Left ventricle myocardium inferior (tissue), 1 donor: ENCODE results near the gene ADCY2. TPM values are rescaled to one million over a fixed set of nuclear protein-coding genes. Genes with fewer than 3 reads are reported as not detected.

ENCODE experiments used
- DNase-seq: peaks from one replicate; pipeline ENCODE4 v3.0.0-alpha.2; 2020
- H3K27ac ChIP-seq: fragments of 200-600 bp; replicated peaks from 2 replicates; pipeline ENCODE4 v1.8.0; 2021
- H3K27me3 ChIP-seq: fragments of 200-600 bp; 2 replicates; pipeline ENCODE4 v1.8.0; 2021; ENCODE audit warnings: low read depth
- H3K36me3 ChIP-seq: fragments of 200-600 bp; 2 replicates; pipeline ENCODE4 v1.8.0; 2021
- H3K4me1 ChIP-seq: fragments of 200-600 bp; 2 replicates; pipeline ENCODE4 v1.8.0; 2021
- H3K4me3 ChIP-seq: fragments of 200-600 bp; 2 replicates; pipeline ENCODE4 v1.8.0; 2021; ENCODE audit warnings: mild to moderate bottlenecking, moderate library complexity
- H3K9me3 ChIP-seq: fragments of 200-600 bp; replicated peaks from 2 replicates; pipeline ENCODE4 v1.8.0; 2021
- CTCF ChIP-seq: fragments of 200-600 bp; IDR thresholded peaks from 2 replicates; pipeline ENCODE4 v1.8.0; 2021; ENCODE audit warnings: antibody characterized with exemption, mild to moderate bottlenecking, borderline replicate concordance
- intact Hi-C: fragments of 100-400 bp; cut with micrococcal nuclease; formaldehyde crosslinking; loops from one replicate; pipeline ENCODE4 v1.11.0; 2022
- total RNA-seq: library from RNA; stranded (reverse); fragmentation: NEBNext Ultra II Directional; extraction: Animal tissue kit (Norgen Biotek cat#: 25700); gene quantifications from one replicate; pipeline ENCODE4 v1.2.1, GENCODE V29; 2021
- donor health status: DM: no; HTN: yes; CAD: no; lungs with severe emphysema.

Gene ADCY2
- total RNA-seq, 1 donor from 2014 or later: 0.30 TPM

- intact Hi-C loops: no loop called here
- H3K4me3 ChIP-seq: no peak overlapping the region
- H3K27ac ChIP-seq: no peak overlapping the region
- no peaks in the 10 kb centered on the region for H3K9me3 ChIP-seq
- H3K36me3 ChIP-seq: no peaks in the 10 kb centered on the region
- no peak for DNase-seq
- no peaks in the 10 kb centered on the region for H3K27me3 ChIP-seq
- no peak for TF ChIP-seq CTCF
- no peaks in the 10 kb centered on the region for H3K4me1 ChIP-seq
These were observed 212.8 kb downstream of the ADCY2 start for GRCh38 chr5:7608772-7609171.

DNA sequence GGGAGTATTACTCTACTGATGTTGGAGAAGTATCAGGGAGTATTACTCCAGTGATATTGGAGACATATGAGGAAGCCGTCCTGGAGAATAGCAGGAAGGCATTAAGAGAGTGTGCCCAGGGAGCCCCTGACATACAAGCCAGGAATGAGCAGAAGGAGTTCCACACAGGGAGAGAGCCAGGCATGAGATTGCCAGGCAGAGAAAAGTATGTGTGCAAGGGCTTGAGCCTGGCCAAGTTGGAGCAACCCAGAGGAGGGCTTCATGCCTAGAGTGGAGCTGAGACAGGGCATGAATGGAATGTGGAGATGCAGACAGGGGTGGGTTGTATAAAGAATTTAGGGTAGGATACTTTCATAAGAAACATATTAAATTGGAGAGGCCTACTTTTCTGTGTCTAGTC lies 213.8 kb downstream of the ADCY2 start:
- Histone ChIP-seq H3K36me3 (no peaks in the 10 kb centered on the region), H3K27me3 (no peaks in the 10 kb centered on the region), H3K27ac (no peak overlapping the region), H3K4me1 (no peaks in the 10 kb centered on the region), H3K9me3 (no peaks in the 10 kb centered on the region), H3K4me3 (no peak overlapping the region)
- no peak for DNase-seq
- no peak for TF ChIP-seq CTCF
- intact Hi-C loops: no loop called here

GRCh38 chr5:7610531-7611177 lies 214.7 kb downstream of the ADCY2 start:
- Histone ChIP-seq H3K9me3 (no peaks in the 10 kb centered on the region), H3K36me3 (no peaks in the 10 kb centered on the region), H3K4me1 (no peaks in the 10 kb centered on the region), H3K27ac (no peak overlapping the region), H3K27me3 (no peaks in the 10 kb centered on the region), H3K4me3 (no peak overlapping the region)
- intact Hi-C loops: no loop called here
- TF ChIP-seq CTCF: no peak
- no peak for DNase-seq

DNA sequence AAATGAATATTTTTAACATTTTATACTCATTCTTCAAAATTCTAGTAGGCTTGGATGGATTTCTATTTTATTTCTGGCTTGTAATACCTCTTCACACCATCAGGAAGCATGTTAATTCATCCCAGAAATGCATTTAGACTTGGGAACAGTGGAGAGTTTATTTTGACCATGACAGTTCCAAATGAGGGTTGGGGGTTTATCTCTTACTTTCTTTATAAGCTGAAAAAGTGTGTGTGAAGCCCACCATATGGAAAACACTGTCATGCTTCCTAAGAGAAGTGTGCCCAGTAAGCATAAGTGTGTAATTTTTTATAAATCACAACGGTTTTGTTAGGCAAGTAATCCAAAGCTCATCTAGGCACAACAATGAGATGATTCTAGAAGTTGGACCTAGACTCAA lies 215.6 kb downstream of the ADCY2 start:
- no peaks in the 10 kb centered on the region for H3K27me3 ChIP-seq
- no peak overlapping the region for H3K27ac ChIP-seq
- no peaks in the 10 kb centered on the region for H3K9me3 ChIP-seq
- DNase-seq: no peak
- no peaks in the 10 kb centered on the region for H3K4me1 ChIP-seq
- intact Hi-C loops: no loop called here
- TF ChIP-seq CTCF: no peak
- no peak overlapping the region for H3K4me3 ChIP-seq
- no peaks in the 10 kb centered on the region for H3K36me3 ChIP-seq

DNA sequence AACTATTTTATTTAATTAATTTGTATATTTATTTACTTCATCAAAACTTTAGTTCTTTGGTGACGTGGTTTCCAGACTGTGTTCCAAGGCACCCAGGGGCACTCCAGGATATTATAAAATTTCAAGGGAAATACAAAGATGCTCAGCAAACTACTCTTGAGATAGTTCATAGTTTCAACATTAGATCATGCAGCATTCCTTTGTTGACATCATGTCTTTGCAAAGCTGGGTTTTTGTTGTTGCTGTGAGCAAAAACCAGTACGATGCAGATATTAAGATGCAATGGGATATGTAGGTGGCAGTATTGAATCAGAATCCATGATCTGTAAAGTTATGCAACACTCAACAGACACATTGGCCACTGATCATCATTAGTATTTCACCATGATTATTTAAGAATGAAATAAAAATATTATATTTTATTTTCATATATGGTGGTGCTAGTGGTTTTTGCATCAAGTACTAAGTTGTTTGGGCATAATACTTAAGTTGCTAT lies 219.7 kb downstream of the ADCY2 start:
- H3K36me3 ChIP-seq: no peaks in the 10 kb centered on the region
- no peak for TF ChIP-seq CTCF
- H3K27ac ChIP-seq: no peak overlapping the region
- H3K27me3 ChIP-seq: no peaks in the 10 kb centered on the region
- intact Hi-C loops: no loop called here
- no peaks in the 10 kb centered on the region for H3K4me1 ChIP-seq
- no peak for DNase-seq
- H3K4me3 ChIP-seq: no peak overlapping the region
- H3K9me3 ChIP-seq: no peaks in the 10 kb centered on the region

- no peak for TF ChIP-seq CTCF
- intact Hi-C loops: no loop called here
- no peak for DNase-seq
- Histone ChIP-seq H3K27ac (no peak overlapping the region), H3K9me3 (no peaks in the 10 kb centered on the region), H3K27me3 (no peaks in the 10 kb centered on the region), H3K36me3 (no peaks in the 10 kb centered on the region), H3K4me3 (no peak overlapping the region), H3K4me1 (no peaks in the 10 kb centered on the region)
These were observed 221.0 kb downstream of the ADCY2 start for GRCh38 chr5:7616897-7617296.
